AG04449 (cell line): Measurements from ENCODE around the gene CENATAC.
"Not testable (repeated sequence)": the region's sequence is repeated elsewhere in the genome, so short reads cannot be mapped to it uniquely, and the experiment has no call there.

ENCODE experiments used
- CTCF ChIA-PET: fragments of 350-600 bp; formaldehyde crosslinking; extraction: SDS; loops from one replicate; lab custom pipeline; 2021; ENCODE audit warnings: antibody characterized with exemption; lab: Yijun Ruan, JAX
- POLR2A ChIA-PET: fragments of 400-600, 350-600 bp; formaldehyde crosslinking; extraction: SDS; loops from one replicate; lab custom pipeline; 2020; ENCODE audit warnings: antibody characterized with exemption, inconsistent platforms; lab: Yijun Ruan, JAX
- DNase-seq: peaks from one replicate; pipeline ENCODE4 v3.0.0-alpha.2; 2010; ENCODE audit warnings: low read depth, low spot score
- H3K4me3 ChIP-seq: 2 replicates; pipeline ENCODE4 v1.5.1; 2011; ENCODE audit warnings: low read depth, mild to moderate bottlenecking, control low read depth, low read length
- TF ChIP-seq, protein P1 (sequence below): IDR thresholded peaks from one replicate; pipeline ENCODE4 v1.5.1; 2011; ENCODE audit warnings: mild to moderate bottlenecking, moderate library complexity, low read length, control low read depth, inconsistent platforms; ENCODE audit not compliant: insufficient read depth; ENCODE audit errors: missing control alignments

The CENATAC gene

DNA sequence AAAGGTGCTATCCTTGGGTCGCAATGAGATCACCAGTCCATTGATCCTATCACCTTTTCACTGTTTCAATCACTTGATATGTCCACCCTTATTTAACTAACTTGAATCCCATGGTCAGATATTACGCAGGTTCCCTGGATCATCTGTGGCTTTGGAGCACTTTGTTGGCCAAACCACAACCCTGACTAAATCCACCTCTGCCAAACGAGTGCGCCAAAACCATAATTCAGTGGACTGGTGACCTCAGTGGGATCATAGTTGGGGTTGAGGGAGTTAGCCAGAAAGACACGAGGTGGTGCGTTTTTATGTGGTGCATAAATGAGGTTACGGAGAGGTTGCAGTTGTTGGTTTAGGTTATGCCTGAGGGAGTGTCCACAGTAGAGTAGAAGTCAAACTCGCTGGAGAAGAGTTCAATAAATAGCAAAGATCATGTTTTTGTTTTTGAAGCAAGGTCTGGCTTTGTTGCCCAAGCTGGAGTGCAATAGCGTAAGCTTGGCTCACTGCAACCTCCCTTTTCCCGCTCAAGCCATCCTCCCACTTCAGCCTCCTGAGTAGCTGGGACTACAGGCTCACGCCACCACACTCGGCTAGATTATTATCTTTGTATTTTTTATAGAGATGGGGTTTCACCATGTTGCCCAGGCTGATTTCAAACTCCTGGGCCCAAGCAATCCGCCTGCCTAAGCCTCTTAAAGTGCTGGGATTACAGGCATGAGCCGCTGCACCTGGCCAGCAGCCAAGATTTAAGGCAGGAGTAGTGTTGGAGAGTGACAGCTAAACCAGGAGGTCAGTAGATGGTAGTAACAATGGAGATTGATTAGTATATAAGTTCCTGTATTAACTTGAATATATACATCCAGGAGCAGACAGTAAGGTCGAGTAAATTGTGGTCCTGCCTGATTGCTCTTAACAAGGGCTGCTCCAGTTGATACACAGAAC, 21.9 kb upstream of the CENATAC start:
- ChIA-PET CTCF (no interaction called here), POLR2A (no interaction called here)
- no peak for DNase-seq
- TF ChIP-seq, protein P1, sequence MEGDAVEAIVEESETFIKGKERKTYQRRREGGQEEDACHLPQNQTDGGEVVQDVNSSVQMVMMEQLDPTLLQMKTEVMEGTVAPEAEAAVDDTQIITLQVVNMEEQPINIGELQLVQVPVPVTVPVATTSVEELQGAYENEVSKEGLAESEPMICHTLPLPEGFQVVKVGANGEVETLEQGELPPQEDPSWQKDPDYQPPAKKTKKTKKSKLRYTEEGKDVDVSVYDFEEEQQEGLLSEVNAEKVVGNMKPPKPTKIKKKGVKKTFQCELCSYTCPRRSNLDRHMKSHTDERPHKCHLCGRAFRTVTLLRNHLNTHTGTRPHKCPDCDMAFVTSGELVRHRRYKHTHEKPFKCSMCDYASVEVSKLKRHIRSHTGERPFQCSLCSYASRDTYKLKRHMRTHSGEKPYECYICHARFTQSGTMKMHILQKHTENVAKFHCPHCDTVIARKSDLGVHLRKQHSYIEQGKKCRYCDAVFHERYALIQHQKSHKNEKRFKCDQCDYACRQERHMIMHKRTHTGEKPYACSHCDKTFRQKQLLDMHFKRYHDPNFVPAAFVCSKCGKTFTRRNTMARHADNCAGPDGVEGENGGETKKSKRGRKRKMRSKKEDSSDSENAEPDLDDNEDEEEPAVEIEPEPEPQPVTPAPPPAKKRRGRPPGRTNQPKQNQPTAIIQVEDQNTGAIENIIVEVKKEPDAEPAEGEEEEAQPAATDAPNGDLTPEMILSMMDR = no peak
- no peak overlapping the region for H3K4me3 ChIP-seq

DNA sequence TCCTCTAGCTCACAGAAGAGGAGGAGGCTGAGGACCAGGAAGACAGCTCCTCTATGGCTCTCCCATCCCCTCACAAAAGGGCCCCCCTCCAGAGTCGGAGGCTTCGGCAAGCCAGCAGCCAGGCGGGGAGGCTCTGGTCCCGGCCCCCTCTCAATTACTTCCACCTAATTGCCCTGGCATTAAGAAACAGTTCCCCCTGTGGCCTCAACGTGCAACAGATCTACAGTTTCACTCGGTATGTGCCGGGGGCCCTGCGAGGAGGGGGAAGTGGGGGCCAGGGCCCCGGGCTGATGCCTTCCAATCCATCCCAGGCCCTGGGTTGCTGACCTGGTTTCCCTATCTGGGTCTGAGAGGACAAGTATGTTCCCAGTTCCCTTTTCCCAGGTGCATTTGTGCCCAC, 18.5 kb upstream of the CENATAC start:
- POLR2A ChIA-PET = no interaction called here
- TF ChIP-seq, protein P1 = no peak

DNA sequence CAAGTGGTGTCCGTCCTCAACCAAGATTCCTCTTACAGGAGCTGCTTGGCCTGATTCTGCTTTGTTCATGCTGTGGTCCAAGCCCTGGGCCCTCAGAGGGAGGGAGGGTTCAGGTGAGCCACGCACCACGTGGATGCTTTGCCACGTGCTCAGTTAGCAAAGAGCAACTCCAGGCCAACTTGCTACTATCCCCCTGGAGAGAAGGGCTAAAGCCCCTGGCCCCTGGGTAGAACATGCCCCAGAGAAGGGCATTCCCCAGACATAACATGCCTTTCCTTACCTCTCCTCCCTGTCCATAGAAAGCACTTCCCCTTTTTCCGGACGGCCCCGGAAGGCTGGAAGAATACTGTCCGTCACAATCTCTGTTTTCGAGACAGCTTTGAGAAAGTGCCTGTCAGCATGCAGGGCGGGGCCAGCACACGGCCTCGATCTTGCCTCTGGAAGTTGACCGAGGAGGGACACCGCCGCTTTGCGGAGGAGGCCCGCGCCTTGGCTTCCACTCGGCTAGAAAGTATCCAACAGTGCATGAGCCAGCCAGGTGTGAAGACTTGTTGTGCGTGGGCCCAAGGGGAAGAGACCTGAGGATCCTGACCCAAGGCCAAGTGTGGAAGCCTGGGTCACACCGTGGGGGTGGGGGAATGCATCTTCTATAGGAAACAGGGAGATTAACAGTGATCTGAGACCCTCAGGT, 17.6 kb upstream of the CENATAC start:
- H3K4me3 ChIP-seq = no peak overlapping the region
- TF ChIP-seq, protein P1 = no peak
- POLR2A ChIA-PET = no interaction called here
- no peak for DNase-seq
- CTCF ChIA-PET = interaction anchor here (1.2 kb wide), 1 partner anchor 17 kb away, joined by 4 read pairs; the partner anchor contains the start of gene CENATAC

More for the DNA sequence above, 18.5 kb upstream of the CENATAC start:
- H3K4me3 ChIP-seq = no peak overlapping the region
- CTCF ChIA-PET = interaction anchor here (1.2 kb wide), 1 partner anchor 18 kb away, joined by 4 read pairs; the partner anchor contains the start of gene CENATAC
- DNase-seq = no peak

DNA sequence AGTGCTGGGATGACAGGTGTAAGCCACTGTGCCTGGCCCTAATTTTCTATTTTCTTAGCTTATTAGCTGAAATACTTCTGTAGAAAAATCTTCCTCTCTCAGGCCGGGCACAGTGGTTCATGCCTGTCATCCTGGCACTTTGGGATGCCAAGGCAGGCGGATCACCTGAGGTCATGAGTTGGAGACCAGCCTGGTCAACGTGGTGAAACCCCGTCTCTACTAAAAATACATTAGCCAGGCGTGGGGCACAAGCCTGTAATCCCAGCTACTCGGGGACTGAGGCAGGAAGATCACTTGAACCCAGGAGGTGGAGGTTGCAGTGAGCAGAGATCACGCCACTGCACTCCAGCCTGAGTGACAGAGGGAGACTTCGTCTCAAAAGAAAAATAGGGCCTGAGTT, 13.6 kb upstream of the CENATAC start:
- POLR2A ChIA-PET, DNase-seq, H3K4me3 ChIP-seq: not testable (repeated sequence)
- CTCF ChIA-PET = interaction anchor here (3.0 kb wide), 1 partner anchor 13 kb away, joined by 11 read pairs; the partner anchor contains the start of gene CENATAC

DNA sequence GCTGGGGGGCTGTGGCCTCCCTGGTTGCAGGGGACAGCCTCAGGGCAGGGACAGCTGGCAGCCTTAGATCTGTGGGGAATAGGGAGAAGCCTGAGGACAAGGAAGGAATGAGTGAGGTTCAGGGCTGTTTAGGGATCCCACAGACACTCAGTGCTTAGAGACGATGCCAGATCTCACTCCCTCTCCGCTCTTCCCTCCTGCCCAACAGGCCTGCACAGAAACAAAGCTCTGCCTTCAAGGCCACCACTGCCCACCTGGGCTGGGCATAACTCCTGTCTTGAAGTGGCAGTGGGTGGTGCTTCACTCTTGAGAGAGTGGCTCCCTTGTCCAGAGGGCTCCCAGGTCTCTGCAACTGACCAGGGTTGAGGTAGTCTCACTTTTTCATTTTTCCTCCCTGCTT, 13.1 kb upstream of the CENATAC start:
- no peak overlapping the region for H3K4me3 ChIP-seq
- ChIA-PET CTCF (interaction anchor here (3.0 kb wide), 1 partner anchor 12 kb away, joined by 11 read pairs; the partner anchor contains the start of gene CENATAC), POLR2A (no interaction called here)
- no peak for DNase-seq
- TF ChIP-seq, protein P1 = no peak

DNA sequence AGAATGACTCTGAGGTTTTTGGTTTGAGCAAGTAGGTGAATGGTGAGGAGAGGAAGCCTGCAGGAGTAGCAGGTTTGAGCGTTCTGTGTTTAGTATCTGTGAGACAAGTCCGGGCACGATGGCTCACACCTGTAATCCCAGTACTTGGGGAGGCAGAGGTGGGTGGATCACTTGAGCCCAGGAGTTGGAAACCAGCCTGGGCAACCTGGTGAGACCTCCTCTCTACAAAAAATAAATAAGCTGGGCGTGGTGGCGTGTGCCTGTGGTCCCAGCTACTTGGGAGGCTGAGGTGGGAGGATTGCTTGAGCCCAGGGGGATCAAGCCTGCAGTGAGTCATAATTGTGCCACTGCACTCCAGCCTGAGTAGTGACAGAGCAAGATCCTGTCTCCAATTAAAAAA, 9.7 kb upstream of the CENATAC start:
- no peak for DNase-seq
- POLR2A ChIA-PET = no interaction called here
- TF ChIP-seq, protein P1 = no peak
- CTCF ChIA-PET = interaction anchor here (1.5 kb wide), 1 partner anchor 298 kb away, joined by 5 read pairs; no protein-coding TSS in a partner anchor
- H3K4me3 ChIP-seq = no peak overlapping the region

DNA sequence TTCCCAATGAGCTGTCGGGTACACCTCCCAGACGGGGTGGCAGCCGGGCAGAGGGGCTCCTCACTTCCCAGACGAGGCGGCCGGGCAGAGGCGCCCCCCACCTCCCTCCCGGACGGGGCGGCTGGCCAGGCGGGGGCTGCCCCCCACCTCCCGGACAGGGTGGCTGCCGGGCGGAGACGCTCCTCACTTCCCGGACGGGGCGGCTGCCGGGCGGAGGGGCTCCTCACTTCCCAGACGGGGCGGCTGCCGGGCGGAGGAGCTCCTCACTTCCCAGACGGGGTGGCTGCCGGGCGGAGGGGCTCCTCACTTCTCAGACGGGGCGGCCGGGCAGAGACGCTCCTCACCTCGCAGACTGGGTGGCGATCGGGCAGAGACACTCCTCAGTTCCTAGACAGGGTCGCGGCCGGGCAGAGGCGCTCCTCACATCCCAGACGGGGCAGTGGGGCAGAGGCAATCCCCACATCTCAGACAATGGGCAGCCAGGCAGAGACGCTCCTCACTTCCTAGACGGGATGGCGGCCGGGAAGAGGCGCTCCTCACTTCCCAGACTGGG, 6.4 kb upstream of the CENATAC start:
- H3K4me3 ChIP-seq, CTCF ChIA-PET, POLR2A ChIA-PET, DNase-seq: not testable (repeated sequence)
